VCaP (cell line): ENCODE measurements around the gene INPP5F.

Experiments used
- H3K27ac ChIP-seq: fragments of 450-650 bp; 2 replicates; pipeline ENCODE4 v1.5.1; 2017
- TF ChIP-seq, protein P1 (sequence below): fragments of 450-650 bp; conservative IDR thresholded peaks from 2 replicates; pipeline ENCODE4 v1.5.1; 2017; ENCODE audit warnings: mild to moderate bottlenecking, moderate library complexity

Gene INPP5F

DNA sequence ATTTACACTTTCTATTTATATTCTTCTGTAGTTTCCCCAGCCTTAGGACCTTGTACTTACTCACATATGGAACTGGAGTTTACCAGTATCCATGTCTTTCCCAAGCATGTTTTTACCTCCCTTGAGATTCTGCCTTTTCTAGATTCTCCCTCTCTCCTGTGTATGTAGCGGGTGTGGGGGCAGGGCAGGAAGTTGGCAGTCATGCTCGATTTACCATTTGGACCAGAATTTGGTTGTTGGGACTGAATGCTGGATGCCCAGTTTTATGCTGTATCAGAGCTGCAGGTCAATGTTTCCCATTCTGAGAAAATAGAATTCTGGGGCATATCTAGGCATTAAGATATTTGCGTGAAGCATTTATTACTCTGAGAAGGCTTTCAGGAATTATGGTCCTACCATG, 14.2 kb downstream of the INPP5F start:
- TF ChIP-seq, protein P1, sequence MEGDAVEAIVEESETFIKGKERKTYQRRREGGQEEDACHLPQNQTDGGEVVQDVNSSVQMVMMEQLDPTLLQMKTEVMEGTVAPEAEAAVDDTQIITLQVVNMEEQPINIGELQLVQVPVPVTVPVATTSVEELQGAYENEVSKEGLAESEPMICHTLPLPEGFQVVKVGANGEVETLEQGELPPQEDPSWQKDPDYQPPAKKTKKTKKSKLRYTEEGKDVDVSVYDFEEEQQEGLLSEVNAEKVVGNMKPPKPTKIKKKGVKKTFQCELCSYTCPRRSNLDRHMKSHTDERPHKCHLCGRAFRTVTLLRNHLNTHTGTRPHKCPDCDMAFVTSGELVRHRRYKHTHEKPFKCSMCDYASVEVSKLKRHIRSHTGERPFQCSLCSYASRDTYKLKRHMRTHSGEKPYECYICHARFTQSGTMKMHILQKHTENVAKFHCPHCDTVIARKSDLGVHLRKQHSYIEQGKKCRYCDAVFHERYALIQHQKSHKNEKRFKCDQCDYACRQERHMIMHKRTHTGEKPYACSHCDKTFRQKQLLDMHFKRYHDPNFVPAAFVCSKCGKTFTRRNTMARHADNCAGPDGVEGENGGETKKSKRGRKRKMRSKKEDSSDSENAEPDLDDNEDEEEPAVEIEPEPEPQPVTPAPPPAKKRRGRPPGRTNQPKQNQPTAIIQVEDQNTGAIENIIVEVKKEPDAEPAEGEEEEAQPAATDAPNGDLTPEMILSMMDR = no peak
- H3K27ac ChIP-seq = no peak overlapping the region

DNA sequence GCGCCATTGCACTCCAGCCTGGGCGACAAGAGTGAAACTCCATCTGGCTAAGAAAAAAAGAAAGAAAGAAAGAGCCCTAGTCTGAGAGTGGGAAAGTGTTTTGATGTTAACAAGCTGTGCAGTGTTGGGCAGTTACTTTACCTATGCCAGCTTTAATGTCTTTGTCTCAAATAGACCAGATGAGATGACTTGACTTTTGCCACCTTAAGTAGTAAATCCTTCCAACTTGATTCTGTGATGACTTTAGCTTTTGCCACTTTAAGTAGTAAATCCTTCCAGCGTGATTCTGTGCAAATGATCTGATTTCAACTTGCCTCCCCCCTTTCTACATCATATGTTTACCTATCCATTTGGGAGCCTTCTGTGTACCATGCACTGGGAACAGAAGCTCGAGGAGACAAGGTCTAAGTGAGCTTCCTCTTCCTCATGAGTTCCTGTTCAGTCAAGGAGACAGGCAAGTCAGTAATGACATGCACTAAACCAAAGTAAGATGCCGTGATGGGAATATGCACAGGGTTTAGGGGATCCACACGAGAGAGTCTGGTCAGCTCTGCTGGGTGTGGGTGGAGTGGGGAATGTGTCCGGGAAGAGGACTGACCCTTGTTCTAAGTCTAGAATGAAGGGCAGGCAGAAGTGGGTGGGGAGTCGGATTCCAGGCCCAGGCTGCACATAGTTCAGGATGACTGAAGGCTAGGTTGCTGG, 17.2 kb downstream of the INPP5F start:
- TF ChIP-seq, protein P1 = no peak
- H3K27ac ChIP-seq = no peak overlapping the region

DNA sequence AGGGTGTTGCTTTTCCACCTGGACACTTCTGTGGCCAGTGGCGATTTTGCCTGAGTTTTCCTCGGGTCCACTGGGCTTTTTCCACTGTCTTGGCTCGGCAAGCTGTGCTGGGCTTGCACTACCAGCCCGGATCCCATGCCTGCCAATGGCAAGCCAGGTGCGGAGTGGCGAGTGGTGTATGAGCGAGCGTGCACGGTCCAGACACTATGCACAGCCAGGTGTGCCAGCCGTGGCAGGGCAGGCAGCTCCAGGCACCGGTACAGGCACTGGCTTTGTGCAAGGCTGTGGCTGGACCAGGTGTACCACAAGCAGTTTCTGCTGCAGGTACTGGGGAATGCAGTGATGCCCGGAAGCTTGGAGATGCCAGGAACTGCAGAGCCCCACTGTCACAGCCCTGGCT, 22.1 kb downstream of the INPP5F start:
- H3K27ac ChIP-seq = no peak overlapping the region
- TF ChIP-seq, protein P1 = no peak

DNA sequence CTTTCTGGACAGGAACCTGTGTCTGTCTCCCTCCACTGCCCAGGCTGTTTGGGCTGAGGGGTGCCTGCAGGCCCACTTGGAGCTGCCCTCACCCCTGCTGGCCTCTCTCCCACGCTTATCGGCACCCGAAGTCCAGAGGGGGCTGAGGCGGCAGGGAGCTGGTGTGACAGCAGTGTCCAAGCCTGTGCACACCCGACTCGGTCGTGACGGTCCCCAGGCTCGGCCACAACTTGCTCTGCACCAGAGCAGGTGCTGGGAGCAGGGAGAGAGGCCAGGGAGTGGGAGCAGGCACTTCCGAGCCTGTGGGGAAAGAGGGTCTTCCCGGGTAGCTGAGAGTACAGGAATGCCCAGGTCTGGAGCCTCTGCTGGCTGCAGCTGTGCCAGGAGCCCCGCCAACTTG, 23.0 kb downstream of the INPP5F start:
- TF ChIP-seq, protein P1 = no peak
- H3K27ac ChIP-seq = no peak overlapping the region

DNA sequence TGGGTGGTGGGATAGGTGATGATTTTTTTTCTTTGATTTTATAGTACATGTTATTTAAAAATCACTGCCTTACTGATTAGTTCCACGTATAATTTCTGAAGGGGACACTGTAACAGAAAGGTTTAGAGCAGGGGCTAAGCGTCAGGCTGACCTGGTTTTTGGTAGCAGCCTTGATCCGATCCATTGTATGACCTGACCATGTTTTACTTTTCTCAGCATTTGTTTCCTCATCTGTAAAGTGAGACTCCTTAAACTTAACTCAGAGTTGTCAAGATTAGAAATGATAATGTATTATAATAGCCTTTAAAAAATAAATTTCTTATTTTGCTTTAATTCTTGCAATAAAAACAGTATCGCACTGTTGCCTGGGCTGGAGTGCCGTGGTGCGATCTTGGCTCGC, 23.6 kb downstream of the INPP5F start:
- TF ChIP-seq, protein P1 = no peak
- H3K27ac ChIP-seq = no peak overlapping the region

DNA sequence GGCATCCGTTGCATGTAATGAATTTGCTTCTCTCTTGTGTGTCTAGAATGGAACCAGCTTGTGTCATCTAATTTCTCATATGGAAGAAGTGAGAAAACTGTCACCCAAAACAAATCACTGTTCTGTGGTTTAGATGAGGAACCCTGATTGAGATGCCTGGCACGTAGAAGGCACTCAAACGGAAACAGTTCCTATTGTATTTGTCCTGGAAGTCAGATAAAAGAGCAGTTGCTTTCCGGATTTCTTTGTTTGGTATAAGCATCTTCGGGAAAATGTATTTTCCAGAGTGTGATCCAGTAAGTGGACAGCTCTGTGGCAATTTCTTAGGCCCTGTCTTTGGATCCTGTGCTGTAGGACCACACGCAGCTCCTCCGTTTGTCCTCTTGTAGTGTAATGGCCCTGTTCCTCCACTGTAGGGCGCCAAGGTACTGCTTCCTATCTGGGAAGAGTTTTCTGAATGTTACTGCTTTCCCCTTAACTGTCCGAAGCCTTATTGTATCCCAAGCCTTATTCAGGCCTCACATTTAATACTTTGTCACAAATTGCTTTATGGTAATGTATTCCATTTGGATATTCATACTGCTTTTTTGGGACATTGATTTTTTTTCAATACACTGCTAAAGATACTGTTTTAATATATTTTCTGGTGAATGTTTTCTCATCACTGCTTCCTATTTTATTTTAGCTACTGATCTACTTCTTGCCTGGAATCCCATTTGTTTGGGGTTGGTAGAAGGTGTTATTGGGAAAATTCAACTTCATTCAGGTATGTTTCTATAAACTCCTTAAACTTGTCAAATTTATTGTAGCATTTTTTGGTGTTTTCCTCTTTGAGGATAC, 24.8 kb downstream of the INPP5F start:
- TF ChIP-seq, protein P1 = peak; percentile 87
- no peak overlapping the region for H3K27ac ChIP-seq

DNA sequence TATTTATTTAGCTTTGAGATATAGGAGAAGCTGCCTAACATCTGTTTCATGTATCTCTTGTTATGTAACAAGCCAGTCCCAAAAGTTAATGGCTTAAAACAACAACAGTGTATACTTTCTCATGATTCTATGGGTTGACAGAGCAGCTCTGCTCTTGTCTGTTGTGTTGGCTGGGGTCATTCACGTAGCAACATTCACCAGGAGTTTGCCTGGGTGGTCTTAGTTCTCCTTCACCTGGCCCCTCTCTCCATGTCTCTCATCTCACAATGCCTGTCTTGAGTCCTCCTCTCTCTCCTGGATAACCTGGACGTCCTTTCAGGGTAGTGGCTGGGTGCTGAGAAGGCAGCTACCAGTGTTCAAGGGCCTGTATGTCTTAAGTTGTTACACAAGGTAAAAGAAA, 27.5 kb downstream of the INPP5F start:
- TF ChIP-seq, protein P1 = no peak
- no peak overlapping the region for H3K27ac ChIP-seq
